Stomach (tissue), 4 donors: ENCODE data around the gene STRADA.

Experiments used
- EP300 ChIP-seq: sonication (generic); formaldehyde crosslinking; IDR thresholded peaks from one replicate; pipeline ENCODE4 v1.6.1; 2017; ENCODE audit warnings: antibody characterized with exemption
- POLR2A ChIP-seq, 4 donors: fragments of 450-650 bp; IDR thresholded peaks; one replicate each; pipeline ENCODE4 v1.6.1; 2016; ENCODE audit warnings: antibody characterized with exemption in 4 of 4, control low read depth in 2 of 4, mild to moderate bottlenecking in 1 of 4, moderate library complexity in 1 of 4
- TF ChIP-seq, protein P1 (sequence below), 7 experiments: fragments of 450-650 bp in 4 of 7; fragments of 200-600 bp in 3 of 7; sonication (generic) in 3 of 7; IDR thresholded peaks; one replicate each; pipeline ENCODE4 v1.5.1; 2016 to 2019; ENCODE audit warnings: antibody characterized with exemption in 7 of 7, control low read depth in 2 of 7, mild to moderate bottlenecking in 1 of 7

DNA sequence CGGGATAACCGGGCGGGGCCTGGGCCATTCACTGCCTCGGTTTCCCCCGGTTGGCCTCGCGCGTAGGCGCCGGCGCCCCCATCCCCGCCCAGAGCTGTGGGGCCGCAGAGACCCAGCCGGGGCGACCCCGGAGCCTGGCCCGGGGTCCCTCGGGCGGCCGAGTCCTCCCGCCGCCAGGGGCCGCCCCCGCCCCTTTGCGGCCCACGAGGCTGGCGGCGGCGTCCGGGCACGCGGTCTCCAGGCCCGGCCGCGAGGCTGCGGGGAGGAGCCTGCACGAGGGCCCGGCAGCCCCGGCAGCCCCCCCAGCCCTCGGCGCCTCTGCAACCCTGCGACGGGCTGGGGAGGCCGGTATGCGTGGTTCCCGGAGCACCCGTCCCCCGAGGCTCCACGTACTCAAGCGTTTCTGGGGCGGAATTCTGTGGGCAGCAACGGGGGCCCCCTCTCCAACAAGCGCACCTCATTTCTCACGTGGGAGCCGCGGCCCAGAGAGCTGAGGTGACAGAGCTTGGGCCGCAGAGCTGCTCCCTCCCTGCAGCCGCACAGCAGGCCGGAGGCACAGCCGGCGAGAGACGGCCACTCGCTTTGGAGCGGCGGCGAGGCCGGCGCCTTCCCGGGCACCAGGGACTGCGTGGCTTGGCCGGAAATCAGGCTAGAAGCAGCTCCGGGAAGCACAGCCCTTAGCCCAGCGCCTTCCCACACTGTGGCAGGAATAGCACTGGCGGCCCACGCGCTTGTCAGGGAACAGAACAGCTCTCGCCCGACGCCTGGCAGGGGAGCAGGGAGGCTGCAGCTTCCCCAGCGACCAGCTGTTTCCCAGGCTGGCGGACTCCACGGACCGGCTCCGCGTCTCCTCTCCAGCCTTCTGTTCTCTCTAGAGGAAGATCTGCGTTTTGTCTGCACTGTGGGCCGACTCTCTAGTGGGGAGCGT lies 40.8 kb downstream of the STRADA start:
- TF ChIP-seq, protein P1, sequence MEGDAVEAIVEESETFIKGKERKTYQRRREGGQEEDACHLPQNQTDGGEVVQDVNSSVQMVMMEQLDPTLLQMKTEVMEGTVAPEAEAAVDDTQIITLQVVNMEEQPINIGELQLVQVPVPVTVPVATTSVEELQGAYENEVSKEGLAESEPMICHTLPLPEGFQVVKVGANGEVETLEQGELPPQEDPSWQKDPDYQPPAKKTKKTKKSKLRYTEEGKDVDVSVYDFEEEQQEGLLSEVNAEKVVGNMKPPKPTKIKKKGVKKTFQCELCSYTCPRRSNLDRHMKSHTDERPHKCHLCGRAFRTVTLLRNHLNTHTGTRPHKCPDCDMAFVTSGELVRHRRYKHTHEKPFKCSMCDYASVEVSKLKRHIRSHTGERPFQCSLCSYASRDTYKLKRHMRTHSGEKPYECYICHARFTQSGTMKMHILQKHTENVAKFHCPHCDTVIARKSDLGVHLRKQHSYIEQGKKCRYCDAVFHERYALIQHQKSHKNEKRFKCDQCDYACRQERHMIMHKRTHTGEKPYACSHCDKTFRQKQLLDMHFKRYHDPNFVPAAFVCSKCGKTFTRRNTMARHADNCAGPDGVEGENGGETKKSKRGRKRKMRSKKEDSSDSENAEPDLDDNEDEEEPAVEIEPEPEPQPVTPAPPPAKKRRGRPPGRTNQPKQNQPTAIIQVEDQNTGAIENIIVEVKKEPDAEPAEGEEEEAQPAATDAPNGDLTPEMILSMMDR (IDR thresholded peaks at IDR 0.05), result no peak
- TF ChIP-seq POLR2A (IDR thresholded peaks at IDR 0.05), result no peak
- TF ChIP-seq EP300, result no peak
